ENCODE results near the gene ESRRG.
A peak's percentile ranks its signal among the peaks of the same experiment; 100 is the strongest.
"Not testable (repeated sequence)": the region's sequence is repeated elsewhere in the genome, so short reads cannot be mapped to it uniquely, and the experiment has no call there.

ESRRG gene

DNA sequence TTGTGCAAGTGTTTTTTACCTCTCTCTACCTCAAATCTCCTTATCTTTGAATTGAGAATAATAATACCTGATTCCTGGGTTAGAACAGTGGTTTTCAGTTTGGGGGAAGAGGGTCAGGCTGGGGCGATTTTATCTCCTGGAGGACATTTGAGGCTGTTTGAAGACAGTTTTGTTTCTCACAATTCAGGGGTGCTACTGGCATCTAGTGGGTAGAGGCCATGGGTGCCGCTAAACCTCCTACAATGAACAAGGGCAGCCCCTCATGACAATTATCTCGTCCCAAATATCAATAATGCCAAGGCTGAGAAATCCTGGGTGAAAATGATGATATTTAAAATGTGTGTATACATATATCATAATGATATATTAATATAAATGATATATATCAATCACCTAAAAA is 160.8 kb downstream of the ESRRG start:
- no peak for DNase-seq

GRCh38 chr1:216560527-216560926 is 162.7 kb downstream of the ESRRG start:
- no peak for DNase-seq

DNA sequence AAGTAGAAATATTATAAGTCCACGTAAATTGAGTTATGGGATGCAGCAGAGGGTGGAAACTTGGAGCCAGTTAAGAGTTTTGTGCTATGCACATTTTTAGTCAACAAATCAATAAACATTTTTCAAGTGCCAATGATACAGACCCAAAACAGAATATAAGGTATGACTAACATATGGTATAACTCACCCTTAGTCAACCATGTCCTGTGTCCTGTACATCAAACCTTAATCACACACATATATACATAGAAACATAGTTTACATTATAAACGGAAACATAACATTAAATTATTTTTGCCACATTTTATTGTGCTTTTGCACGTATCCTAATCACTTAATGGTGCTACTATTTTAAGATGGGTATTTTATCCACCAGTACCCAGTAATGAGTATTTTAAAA is 163.9 kb downstream of the ESRRG start:
- DNase-seq: no peak

GRCh38 chr1:216555653-216556052 is 167.6 kb downstream of the ESRRG start:
- no peak for DNase-seq

GRCh38 chr1:216554934-216555333 is 168.3 kb downstream of the ESRRG start:
- DNase-seq: no peak

DNA sequence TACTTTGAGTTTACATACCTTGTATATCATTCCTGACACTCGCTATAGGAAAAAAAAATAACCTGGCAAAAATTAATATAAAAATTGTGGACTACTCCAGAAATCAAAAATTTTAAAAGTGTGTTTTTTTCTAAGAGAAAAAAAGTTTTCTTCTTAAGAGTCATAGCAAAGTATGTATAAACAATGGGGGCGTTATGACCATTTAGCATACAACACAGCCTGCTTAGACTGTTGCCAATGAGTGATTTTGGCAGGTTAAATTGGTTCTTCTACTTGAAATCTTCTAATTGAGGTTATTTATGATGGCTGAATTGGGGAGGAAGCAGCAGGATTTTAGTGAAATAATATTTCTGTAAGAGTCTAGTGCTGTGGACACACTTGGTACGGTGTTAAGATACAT is 169.5 kb downstream of the ESRRG start:
- no peak for DNase-seq

GRCh38 chr1:216553040-216553439 is 170.2 kb downstream of the ESRRG start:
- no peak for DNase-seq

DNA sequence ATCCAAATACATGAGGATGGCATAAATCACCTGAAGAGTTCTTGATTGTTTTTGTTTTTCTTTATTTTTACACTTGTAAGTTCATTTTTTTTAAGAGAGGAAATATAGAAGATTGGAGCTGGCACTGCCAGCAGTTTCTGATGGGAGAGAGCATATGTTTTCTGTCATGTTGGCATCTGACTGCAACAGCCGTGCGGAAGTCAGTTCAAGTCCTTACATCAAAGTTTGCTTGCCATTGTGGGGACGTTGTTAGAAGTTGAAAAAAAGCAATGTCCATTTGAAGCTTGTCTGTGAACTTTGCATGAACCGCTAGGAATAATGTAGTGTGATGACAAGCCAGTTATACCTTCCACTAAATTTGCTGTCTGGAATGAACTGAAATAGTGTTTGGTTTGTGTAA is 173.4 kb downstream of the ESRRG start:
- DNase-seq: no peak

GRCh38 chr1:216542741-216543140 is 180.5 kb downstream of the ESRRG start:
- no peak for DNase-seq

- no peak for DNase-seq
Observed at GRCh38 chr1:216542263-216542662, 181.0 kb downstream of the ESRRG start.

GRCh38 chr1:216535751-216536150 is 187.5 kb downstream of the ESRRG start:
- no peak for DNase-seq

- DNase-seq: no peak
Observed at GRCh38 chr1:216535059-216535458, 188.2 kb downstream of the ESRRG start.

DNA sequence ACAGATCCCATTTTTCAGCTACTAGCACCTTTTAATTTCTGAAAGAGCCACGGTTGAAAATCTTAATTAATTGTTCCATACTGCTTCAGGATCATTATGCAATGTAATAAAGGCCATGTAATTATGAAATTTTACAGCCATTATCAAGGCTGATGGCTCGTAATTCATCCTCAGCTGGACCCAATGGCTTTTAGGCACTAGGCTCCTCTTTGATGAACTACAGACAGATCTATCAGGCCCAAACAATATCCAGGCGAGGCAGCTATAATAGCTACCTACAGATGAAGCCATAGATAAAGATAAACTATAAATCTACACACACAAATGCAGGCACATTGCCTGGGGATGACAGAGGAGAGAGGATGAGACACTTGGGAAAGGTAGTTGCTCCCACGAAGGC is 189.5 kb downstream of the ESRRG start:
- DNase-seq: no peak

GRCh38 chr1:216532251-216532798 is 190.9 kb downstream of the ESRRG start:
- DNase-seq: no peak

DNA sequence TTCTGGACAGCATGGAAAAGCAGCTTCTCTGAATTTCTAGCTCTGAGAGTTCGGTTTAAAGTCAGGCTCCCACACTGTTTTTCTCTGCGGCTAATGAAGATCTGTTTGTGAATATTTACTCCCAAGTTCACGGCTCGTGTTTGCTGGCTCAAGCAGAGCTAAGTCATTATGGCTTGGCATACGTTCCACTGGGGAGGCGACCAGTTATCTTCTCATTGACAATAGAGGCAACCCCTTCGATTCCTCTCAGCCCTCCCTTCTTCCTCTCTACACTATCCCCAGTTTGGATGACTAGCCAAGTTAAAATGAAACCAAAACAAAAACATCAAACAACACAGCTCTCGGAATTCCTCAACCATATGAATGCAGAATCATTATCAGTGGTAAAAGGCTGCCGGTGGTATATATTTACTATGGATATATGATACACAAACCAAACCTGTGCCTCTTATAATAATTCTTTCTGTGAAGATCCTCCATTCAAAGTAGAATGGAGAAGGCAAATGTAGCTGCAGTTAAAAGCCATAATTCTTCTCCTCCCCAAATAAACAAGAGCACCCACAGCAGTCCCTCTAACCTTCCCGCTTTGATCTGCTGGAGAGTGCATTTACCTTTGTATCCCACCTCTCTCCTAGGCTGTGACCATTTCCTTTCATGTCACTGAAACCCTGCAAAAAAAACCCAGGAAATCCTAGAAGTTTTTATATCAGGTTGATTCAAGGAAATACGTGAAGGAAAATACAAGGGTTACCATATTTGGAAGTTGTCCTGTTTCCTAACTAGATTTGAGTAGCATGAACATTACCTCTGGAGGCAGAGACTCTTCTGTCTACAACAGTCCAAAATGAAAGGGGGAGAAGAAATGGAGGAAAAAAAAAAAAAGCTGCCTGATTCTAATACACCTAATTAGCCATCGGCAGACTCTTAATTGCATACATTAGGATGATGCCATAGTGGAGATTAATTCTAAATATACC is 191.7 kb downstream of the ESRRG start:
- peak; percentile 23 for DNase-seq

DNA sequence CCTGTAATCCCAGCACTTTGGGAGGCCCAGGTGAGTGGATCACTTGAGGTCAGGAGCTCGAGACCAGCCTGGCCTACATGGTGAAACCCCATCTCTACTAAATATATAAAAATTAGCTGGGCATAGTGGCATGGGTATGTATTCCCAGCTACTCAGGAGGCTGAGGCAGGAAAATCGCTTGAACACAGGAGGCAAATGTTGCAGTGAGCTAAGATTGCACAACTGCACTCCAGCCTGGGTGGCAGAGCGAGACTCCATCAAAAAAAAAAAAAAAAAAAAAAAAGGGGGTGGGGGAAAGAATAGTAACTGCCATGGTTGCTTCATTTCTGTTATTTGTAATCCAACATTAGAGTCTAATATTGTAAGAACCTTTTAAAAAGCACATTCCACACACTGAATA is 193.4 kb downstream of the ESRRG start:
- not testable (repeated sequence) for DNase-seq

- DNase-seq: no peak
Observed at GRCh38 chr1:216528816-216529215, 194.4 kb downstream of the ESRRG start.

DNA sequence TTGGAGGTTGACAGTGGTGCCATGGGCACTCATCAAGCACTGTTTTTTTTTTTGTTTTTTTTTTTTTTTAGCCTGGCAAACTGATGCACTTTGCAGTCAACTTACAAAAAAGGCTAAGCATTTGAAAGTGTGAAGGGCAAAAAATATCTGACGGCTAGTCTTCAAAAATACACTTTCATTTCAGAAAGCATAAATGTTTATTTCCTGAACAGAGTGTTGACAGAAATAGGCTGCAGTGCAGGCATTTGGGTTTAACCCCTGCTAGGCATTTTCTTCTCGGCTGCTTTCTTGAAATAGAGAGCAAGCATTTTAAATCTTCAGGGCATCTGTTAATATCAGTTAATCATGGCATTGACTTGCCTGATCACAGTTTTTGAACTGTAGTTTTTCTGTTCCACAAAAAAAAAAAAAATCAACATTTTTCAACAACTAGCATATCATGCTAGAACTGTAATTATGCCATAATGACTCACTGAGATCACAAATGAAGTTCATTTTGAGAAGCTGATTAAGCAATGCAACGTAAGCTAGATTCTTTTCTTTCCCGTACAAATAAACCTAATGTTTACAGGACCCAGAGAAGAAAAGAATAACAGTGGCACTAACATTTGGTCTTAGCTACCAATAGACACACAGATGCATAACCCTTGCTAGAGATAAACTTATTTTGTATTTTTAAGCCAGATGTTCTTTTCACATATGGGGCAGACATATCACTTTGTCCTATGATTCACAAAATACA is 199.6 kb downstream of the ESRRG start:
- DNase-seq: peak; percentile 11

- DNase-seq: no peak
Observed at GRCh38 chr1:216523043-216523442, 200.2 kb downstream of the ESRRG start.

DNA sequence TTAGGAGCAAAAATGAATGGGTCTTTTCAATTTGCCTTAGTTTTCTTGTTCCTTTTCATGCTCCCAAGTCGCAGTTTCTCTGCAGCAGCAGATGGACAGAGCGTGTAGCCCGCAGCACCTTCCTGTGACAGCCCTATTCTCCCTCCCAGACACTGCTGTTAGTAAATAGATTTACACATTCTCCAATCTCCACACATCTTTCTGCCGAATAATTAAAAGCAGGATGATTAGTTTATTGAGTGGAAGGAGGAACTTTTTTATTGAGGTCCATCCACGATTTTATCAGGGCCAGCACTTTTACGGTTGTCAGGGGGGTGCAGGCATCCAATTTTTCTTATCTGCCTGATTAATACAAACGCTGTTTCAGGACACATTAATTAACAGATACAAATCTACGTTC is 201.8 kb downstream of the ESRRG start:
- DNase-seq: no peak

GRCh38 chr1:216518844-216519627 is 204.2 kb downstream of the ESRRG start:
- no peak for DNase-seq

- DNase-seq: no peak
Observed at GRCh38 chr1:216502528-216503162, 220.6 kb downstream of the ESRRG start.

Data from fibroblast of skin of back (primary cell).